ENCODE results near the gene NAMPT.

Gene NAMPT

GRCh38 chr7:106254525-106255116 is 30.2 kb downstream of the NAMPT start:
- Mint-ChIP-seq H3K4me3 (no peak overlapping the region), H3K36me3 (ENCODE audit: low read depth) (peaks cover 45% of the 10 kb centered on the region), H3K27me3 (ENCODE audit: low read depth) (no peaks in the 10 kb centered on the region), H3K4me1 (no peaks in the 10 kb centered on the region), H3K9me3 (no peaks in the 10 kb centered on the region), H3K27ac (no peak overlapping the region)
- TF ChIP-seq CTCF (IDR thresholded peaks at IDR 0.05; ENCODE audit: unreplicated experiment in 3 of 3): no peak

GRCh38 chr7:106252568-106252967 is 32.2 kb downstream of the NAMPT start:
- peaks cover 5% of the 10 kb centered on the region for H3K9me3 Mint-ChIP-seq
- no peak overlapping the region for H3K4me3 Mint-ChIP-seq
- peaks cover 44% of the 10 kb centered on the region for H3K36me3 Mint-ChIP-seq (ENCODE audit: low read depth)
- no peak for TF ChIP-seq CTCF (IDR thresholded peaks at IDR 0.05; ENCODE audit: unreplicated experiment in 3 of 3)
- H3K27ac Mint-ChIP-seq: no peak overlapping the region
- H3K27me3 Mint-ChIP-seq (ENCODE audit: low read depth): no peaks in the 10 kb centered on the region
- H3K4me1 Mint-ChIP-seq: no peaks in the 10 kb centered on the region

GRCh38 chr7:106249488-106249887 is 35.3 kb downstream of the NAMPT start:
- no peak overlapping the region for H3K4me3 Mint-ChIP-seq
- H3K36me3 Mint-ChIP-seq (ENCODE audit: low read depth): peaks cover 47% of the 10 kb centered on the region
- H3K27me3 Mint-ChIP-seq (ENCODE audit: low read depth): no peaks in the 10 kb centered on the region
- H3K4me1 Mint-ChIP-seq: no peaks in the 10 kb centered on the region
- H3K9me3 Mint-ChIP-seq: peaks cover 15% of the 10 kb centered on the region
- H3K27ac Mint-ChIP-seq: no peak overlapping the region
- TF ChIP-seq CTCF (IDR thresholded peaks at IDR 0.05; ENCODE audit: unreplicated experiment in 3 of 3): no peak

- Mint-ChIP-seq H3K36me3 (ENCODE audit: low read depth) (peaks cover 49% of the 10 kb centered on the region), H3K27me3 (ENCODE audit: low read depth) (no peaks in the 10 kb centered on the region), H3K4me1 (no peaks in the 10 kb centered on the region), H3K9me3 (peaks cover 23% of the 10 kb centered on the region), H3K27ac (no peak overlapping the region), H3K4me3 (no peak overlapping the region)
- no peak for TF ChIP-seq CTCF (IDR thresholded peaks at IDR 0.05; ENCODE audit: unreplicated experiment in 3 of 3)
Measured at GRCh38 chr7:106248600-106248999, 36.2 kb downstream of the NAMPT start.

- Mint-ChIP-seq H3K9me3 (peaks cover 27% of the 10 kb centered on the region), H3K27ac (no peak overlapping the region), H3K4me1 (no peaks in the 10 kb centered on the region), H3K36me3 (ENCODE audit: low read depth) (peaks cover 47% of the 10 kb centered on the region), H3K4me3 (no peak overlapping the region), H3K27me3 (ENCODE audit: low read depth) (no peaks in the 10 kb centered on the region)
- TF ChIP-seq CTCF (IDR thresholded peaks at IDR 0.05; ENCODE audit: unreplicated experiment in 3 of 3): no peak
Measured at GRCh38 chr7:106247841-106248240, 36.9 kb downstream of the NAMPT start.

Measured in nephron (organoid).